GM18502 (cell line): Measurements from ENCODE around the gene SFXN5.

ENCODE experiments used
- ATAC-seq: cut with Tn5 transposase; IDR thresholded peaks from one replicate; pipeline ENCODE4 v1.9.1; 2021; ENCODE audit warnings: mild to moderate bottlenecking; ENCODE audit not compliant: unreplicated experiment, poor library complexity

SFXN5 gene

DNA sequence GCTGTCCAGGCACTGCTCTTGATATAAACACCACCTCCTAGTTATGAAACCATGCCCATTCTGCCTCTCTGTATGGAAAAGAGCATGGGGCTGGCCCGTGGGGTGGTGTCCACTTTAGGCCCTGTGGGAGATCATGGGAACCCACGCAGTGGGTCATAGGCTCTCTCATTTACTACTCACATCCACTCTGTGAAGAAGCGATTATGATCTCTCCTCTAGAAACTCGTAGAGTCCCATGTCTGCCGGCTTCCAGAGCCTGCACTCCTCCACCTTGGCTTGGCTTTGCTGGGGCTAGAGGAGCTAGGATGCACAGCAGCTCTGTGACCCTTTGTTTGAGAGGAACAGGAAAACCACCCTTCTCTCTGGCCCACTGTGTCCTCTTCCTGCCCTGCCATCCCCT is 138.3 kb downstream of the SFXN5 start:
- no peak for ATAC-seq

DNA sequence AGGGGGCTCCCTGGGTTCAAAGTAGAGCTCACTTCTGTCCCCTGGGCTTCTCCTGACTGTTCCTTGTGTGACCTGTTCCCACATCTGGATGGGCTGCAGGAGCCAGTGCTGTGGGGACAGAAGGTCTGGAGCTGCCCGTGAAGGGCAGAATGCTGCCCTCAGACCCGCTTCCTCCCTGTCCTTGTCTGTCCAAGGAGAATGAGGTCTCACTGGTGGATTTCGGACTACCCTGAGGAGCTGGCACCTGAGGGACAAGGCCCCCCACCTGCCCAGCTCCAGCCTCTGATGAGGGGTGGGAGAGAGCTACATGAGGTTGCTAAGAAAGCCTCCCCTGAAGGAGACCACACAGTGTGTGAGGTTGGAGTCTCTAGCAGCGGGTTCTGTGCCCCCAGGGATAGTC is 138.7 kb downstream of the SFXN5 start:
- ATAC-seq: no peak

DNA sequence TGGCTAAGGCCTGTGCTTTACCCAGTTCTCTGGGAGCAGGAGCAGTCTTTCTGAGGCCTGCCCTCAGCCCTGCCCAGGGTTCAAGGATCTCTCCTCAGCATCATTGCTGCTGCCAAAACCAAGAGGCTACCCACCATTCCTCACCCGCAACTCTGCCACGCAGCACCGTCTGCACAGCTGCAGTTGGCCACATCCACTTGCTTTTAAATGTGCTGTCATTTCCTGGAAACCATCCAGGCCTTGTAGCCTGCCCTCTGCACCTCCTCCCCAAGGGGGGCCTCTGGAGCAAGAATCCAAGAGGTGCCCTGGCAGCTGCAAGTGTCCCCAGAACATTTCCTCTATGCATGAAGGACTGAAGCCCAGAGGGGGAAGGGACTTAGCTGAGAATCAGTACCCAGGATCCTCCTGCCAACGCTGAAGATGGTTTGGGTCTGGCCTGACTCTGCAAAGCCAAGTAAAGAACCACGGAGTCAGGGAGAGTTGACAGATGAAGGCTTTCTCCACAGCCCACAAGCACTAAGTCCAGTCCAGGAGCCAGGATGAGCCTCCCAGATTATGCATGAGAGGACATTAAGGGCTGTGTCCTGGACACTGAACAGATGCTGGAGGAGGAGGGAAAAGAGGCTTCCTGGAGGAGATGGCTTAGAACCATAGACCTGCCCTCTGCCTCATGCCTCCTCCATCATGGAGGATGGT is 139.3 kb downstream of the SFXN5 start:
- no peak for ATAC-seq

DNA sequence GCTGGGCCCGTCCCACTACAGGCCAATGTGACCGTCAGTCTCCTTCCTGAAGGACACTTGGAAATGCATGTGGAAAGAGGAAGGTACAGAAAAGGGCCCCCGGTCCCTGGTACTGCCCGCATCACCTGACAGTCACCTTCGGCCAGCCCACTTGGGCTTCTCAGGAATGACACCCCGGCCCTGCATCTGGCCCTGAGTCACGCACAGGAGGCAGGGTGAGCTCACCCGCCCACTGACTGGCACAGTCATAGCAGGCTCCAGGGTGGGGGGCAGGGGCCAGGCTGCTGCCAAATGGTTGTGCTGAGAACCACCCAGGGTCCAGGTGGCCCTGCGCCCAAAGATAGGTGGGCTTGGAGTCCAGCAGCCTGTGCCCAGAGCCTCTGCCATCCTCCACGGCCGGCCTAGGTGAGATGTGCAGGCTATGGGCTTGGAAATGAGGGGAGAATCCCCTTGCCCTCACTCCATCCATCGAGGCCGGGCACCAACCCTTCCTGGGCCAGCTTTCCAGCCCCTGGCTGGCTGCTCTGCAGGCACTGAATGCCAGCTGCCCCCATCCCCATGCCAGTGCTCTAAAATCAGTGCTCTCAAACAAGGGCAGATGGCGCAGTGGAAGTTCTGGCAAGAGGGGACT is 140.1 kb downstream of the SFXN5 start:
- no peak for ATAC-seq

DNA sequence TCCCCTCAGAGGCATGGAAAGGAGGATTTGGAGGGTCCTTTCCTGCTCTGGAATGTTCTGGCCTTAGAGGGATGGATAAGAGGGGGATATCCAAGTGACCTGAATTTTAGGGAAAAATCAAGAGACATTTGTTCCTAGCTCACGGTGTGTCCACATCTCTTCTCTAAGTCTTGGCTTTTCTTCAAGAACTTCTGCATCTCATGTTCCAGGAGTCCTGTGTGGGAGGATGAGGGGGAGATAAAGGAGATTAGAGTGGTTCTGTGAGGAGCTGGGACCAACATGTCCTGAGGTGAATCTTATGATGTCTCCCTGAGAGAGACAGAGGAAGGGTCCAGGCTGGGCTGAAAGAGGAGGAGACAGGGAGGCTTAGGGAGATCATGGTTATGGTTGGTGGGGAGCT is 142.5 kb downstream of the SFXN5 start:
- ATAC-seq: no peak

DNA sequence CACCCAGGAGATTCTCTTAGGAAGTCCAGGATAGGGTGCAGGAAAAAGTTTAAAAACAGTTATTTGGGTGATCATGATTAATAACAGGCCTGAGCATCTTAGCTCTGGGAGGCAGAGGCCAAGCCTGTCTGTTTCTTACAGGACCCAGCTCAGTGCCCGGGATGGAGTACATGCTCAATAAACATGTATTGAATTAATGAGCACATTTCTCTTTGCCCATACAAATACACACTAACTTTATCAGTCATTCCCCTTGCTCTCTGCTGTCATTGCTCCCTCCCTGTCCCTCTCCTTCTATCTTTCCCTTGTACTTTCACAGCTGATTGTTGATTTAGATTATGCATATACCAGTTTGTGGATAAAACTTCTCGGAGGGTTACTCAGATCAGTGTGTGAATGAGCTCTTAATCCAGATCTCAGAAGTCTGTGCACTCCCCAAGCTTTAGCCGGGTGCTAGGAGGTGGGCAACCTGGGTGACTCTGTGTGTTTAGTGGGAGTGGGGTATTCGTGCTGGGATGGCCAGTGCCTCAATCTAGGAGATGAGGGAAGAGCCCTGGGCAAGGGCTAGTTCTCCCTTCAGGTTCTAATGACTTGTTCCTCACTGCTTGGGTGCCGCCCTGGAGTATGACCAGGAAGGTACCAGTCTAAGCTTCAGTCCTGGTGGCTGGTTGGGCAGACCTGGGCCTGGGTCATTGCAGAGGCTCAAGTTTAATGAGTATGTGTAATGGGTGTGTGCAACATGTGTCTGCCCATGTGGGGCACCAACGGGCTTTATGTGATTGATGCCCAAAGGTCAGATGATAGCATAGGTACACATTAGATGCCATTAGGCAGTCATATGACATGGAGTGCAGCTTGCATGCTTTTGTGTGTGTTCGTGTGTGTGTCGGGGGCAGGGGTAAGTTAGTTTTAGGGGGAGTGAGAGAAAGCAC is 143.6 kb downstream of the SFXN5 start:
- no peak for ATAC-seq

DNA sequence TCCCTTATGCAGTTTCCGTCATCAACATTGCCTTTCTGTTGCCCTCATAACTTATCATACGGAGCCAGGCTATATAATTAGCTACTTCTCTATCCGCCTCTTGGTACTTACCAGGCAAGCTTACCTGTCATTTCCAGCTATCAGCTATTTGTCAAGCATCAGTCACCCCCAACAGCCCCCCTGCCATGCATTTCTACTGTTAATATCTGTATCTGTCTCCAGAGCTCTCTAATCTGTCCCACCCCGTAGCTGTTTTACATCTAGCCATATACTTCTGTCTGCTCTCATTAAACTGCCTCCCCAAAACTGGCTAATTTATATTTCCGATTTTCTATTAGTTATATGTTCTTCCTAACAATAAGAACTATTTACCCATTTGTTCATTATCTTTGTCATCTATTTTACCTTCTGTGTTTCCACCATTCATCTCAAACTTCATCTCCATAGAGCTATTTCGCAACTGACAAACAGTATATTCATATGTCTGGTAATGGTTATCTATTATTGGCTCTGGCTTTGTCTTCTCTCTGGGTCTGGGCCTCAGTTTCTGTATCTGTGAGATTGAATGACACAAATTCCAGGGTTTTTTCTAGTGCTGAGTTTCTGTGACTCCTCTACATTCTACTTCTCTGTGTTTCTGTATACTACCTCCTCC is 144.6 kb downstream of the SFXN5 start:
- ATAC-seq: no peak

DNA sequence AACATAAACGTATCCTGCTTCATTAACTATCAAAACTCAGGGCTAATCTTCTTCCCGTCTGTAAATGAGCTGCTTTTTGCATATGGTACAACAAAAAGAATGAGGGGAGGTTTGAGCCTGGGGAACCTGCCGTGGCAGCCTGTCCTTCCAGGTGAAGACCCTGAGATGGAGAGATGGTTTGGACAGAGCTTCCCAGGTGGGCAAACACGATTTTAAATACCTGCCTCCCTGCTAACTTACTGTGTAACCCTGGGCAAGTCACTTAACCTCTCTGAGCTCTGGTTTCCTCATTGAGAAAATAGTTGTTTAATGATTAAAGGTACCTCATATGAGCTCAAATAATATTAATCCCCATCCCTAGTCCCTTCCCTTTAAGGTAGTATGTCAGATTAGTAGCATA is 145.1 kb downstream of the SFXN5 start:
- ATAC-seq: no peak

DNA sequence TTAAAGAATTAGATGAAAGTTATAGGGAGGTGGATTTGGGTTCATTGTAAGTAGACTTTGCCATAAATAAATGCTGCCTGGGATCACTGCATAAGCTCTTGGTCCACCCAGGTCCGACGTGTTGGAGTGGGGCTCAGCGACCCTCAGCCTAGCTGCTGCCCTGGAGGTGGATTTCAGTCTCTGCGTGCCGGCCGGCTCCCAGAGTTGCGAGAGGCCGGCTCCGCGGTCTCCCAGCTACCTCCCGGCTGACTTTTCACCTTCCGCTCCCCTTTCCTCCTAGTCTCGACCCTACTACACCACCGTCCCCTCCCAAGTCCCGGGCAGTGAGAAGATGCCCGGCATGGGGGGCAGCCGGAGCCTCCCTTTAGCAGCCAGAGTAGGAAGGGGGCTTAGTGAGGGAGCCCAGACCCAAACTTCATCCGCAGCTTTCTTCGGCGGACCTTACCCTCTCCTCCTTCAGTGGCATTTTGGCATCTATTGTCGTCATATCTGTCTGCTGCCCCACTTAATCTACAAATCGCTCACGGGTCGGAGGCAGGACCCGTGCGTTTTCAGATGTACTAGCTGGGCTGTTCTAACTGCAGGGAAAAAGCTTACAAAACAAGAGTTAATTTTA is 146.1 kb downstream of the SFXN5 start:
- ATAC-seq: no peak

DNA sequence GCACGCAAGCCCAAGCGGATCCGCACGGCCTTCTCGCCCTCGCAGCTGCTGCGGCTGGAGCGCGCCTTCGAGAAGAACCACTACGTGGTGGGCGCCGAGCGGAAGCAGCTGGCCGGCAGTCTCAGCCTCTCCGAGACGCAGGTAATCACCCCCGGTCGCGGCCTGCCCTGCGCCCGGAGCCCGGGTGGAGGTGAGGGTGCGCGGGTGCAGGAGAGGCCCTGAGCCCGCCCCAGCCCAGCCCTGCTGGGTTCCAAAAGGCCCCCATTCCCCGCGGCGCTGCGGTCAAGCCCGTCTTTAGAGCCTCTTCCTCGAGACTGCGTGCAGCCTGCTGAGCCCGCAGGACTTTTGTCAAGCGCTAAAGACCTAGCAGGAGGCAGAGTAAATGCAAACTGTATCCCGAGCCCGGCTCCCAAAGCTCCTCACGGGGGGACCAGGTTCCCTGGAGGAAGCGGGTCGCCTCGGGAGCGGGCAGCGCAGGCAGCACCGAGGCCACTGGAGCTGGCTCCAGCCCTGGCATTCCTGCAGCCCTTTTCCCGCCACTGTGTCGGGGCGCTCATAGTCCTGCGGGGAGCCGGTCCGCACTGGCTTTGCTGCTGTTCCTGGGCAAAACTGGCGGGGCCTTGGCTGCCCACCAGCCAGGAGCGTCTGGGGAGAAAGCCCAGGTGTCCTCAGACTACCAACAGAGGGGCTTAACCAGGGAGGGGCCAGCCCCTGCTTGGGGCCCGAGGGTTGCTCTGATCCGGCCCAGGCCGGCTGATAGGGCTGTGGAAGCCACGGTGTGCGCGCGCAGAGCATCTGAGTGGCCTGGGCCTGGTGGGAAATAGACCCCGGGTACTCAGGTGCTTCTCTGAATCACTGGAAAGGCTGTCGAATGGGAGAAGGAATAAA is 146.9 kb downstream of the SFXN5 start:
- no peak for ATAC-seq

DNA sequence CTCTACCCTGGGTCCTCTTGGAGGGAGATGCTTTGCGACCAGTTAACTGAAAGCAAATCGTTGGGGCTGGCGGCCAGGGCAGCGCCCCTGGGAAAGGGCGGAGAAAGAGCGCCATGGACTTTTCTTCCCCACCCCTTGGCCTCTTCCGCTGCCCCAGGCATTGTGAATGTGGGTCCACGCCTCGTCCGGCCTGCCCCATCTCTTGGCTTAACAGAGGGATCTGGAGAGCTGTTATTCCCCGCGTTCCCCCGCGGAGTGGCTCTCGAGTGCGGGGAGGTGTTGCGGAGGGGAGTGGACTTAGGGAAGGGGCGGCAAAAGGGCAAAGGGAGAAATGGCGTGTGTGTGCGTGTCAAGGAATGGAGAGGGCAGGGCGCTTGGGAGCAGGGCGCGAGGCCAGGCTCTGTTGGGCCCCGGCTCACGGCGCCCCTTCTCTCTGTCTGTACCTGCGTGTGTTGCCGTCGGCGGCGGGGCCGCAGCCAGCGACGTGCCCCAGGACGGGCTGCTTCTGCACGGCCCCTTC is 147.6 kb downstream of the SFXN5 start:
- no peak for ATAC-seq

DNA sequence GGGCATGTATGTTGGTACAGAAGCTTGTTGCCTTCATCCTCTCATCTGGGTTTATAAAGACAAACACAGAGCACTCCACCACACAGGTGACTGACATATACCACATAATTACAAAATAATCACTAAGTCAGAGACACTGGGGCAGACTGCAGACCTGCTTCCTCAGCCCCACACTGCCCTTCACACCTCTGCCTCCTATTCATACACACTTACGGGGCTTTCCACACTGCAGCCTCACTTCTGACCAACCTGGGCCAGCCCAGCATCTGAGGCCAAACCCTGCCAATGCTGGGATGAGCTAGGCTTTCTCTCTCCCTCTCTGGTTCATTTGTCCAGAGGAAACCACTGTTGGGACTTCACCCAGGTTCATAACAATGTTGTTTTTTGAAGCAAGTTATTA is 149.7 kb downstream of the SFXN5 start:
- ATAC-seq: no peak

DNA sequence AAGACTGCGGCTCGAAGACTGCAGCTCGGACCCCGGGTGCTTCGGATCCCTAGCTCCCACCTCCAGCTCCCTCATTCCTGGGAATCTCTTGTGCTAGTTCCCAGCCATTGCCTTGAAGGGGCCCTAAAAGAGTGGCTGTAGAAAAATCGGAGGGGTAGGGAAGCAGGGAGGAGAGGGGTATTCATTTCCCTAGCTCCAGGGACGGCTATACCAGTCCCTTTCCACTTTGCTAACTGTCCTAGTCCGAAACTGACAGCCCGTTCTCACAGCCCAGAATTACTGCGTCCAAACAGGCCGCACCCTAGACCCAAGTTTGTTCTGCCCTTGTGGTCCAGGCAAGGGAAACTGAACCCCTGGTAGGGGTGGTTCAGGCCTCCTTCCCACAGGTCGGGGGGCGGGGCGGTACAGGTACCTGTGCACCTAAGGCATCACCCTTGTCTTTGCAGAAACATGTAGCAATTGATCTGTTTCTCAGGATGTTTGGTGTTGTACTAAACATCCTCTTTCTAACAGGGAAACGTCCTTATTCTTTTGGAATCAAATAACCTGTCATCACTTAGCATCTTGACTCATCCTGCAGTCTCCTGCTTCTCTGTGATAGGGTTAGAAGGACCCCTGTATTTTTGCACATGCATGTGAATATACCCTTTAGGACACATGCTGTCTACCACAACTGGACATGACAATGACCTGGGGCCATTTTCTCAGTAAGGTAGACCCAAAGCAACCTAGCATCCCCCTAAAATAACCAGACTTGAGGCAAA is 150.2 kb downstream of the SFXN5 start:
- no peak for ATAC-seq

DNA sequence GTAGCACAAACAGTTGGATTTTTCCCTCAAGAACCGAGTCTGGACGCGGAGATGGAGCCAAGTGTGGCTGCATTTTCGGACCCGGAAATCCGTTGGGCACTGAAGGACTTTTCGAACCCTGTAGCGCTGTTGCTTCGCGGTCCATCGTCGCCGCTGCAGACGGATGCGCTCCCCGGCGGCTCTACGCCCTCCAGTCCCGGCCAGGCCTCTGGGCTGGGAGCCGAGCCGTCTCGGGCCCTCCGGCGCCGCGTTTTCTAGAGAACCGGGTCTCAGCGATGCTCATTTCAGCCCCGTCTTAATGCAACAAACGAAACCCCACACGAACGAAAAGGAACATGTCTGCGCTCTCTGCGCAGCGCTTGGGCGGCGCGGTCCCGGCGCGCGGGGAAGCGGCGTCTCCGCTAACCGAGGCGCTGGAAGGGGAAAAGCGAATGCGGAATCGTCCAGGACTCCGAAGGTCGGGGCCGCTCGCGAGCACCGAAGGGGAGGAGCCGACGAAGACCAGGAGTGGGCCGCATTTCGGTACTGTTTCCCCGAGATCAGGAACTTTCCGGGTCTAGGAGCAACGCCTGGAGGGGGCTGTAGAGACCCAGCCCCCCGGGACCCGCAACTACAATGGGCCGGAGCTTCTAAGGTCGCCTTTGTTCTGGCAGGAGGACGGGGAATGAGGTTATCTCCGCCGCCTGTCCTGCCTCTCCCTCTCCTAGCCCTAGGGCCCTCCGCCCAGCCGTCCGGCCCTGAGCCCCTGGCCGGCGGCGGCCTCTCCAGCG is 151.0 kb downstream of the SFXN5 start:
- no peak for ATAC-seq

DNA sequence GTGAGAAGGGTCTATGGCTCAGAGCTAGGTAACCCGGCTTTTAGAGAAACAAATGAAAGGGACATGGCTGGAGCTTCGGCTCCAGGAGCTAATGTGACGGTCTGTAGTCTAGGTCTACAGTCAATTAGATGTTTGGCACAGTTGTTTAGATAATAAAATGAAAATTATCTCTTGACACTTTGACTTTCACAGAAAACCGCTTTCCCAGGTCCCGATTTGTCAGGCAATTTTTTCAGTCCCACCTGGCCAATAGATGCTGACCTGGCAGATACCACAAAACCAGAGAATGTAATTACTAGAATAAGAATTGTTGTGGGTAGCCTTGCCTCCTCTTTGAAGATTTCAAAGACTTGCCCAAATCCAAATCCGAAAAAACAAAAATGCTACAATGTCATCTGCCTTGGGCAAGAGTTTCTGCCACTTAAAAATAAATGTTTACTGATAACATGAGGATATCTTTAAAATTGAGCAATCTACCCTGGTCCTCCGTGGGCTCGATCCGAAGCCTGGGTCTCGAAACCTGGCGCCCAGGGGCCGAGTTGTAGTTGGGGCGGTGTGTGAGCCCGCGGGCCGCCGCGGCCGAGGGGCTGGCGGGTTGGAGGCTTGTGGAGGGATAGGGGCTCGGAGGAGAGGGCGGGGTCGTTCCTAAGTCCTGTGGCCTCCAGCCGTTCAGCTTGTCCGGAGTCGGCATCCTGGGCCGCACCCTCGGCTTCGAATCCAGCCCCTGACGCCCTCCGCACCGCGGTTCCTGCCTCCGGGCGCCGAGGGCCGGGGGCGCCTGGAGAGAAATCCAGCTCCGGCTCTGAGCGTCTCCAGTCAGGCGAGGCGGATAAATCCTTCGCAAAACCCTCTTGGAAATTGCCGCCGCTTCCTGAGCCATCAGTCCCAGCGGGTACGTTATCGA is 151.8 kb downstream of the SFXN5 start:
- no peak for ATAC-seq

DNA sequence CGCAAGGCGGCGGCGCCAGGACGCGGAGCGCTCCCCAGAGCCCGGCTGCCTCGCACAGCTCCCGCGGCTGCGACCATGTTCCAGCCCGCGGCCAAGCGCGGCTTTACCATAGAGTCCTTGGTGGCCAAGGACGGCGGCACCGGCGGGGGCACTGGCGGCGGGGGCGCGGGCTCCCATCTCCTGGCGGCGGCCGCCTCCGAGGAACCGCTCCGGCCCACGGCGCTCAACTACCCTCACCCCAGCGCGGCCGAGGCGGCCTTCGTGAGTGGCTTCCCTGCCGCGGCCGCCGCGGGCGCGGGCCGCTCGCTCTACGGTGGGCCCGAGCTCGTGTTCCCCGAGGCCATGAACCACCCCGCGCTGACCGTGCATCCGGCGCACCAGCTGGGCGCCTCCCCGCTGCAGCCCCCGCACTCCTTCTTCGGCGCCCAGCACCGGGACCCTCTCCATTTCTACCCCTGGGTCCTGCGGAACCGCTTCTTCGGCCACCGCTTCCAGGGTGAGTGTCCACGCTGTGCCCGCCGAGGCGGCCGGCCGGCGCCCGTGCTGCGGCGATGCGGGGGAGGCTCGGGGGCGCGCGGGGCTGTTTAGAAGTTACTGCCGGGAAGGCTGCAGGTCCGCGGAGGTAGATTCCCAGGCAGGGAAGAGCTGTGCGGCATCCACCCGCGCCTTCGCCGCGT is 153.5 kb downstream of the SFXN5 start:
- ATAC-seq: peak; percentile 24
